PC-9 (cell line): ENCODE measurements around the gene FRMD4B. TPM values are rescaled to one million over a fixed set of nuclear protein-coding genes. Genes with fewer than 3 reads are reported as not detected.
A peak's percentile ranks its signal among the peaks of the same experiment; 100 is the strongest.

Experiments
- BruUV-seq: library from RNA; stranded (reverse); fragments of 400-500 nt; replicated peaks from 2 replicates; lab custom pipeline; 2021; lab: Mats Ljungman, UMichigan
- CTCF ChIA-PET: fragments of 300-600 bp; sonication (Branson Sonifier 250); formaldehyde crosslinking; loops from one replicate; lab custom pipeline; 2022; ENCODE audit warnings: antibody characterized with exemption; lab: Charles Lee
- POLR2A ChIA-PET: fragments of 300-600 bp; sonication (Branson Sonifier 250); formaldehyde crosslinking; loops from one replicate; lab custom pipeline; 2022; ENCODE audit warnings: antibody characterized with exemption; ENCODE audit not compliant: unreplicated experiment; lab: Charles Lee
- DNase-seq, 2 experiments: peaks; one replicate each; pipeline versions ENCODE4 v3.0.0 to v3.0.0-alpha.2; 2015 to 2022; ENCODE audit warnings: mixed read lengths in 1 of 2
- H2AFZ ChIP-seq: fragments of 200-600 bp; sonication (generic); 2 replicates; pipeline ENCODE4 v1.8.1; 2017; ENCODE audit warnings: antibody characterized with exemption
- H3F3A ChIP-seq: fragments of 200-600 bp; sonication (generic); 2 replicates; pipeline ENCODE4 v1.8.1; 2017; ENCODE audit warnings: antibody characterized with exemption, mild to moderate bottlenecking, low read depth; ENCODE audit not compliant: insufficient read depth
- H3K27ac ChIP-seq: fragments of 200-600 bp; sonication (generic); 2 replicates; pipeline ENCODE4 v1.6.1; 2016; ENCODE audit warnings: mixed run types
- H3K27me3 ChIP-seq: fragments of 200-600 bp; sonication (generic); 2 replicates; pipeline ENCODE4 v1.6.1; 2016; ENCODE audit warnings: low read depth, mixed run types; ENCODE audit not compliant: insufficient read depth
- H3K36me3 ChIP-seq: fragments of 200-600 bp; sonication (generic); 2 replicates; pipeline ENCODE4 v1.6.1; 2016; ENCODE audit warnings: low read depth, mixed run types
- H3K4me1 ChIP-seq: fragments of 200-600 bp; sonication (generic); replicated peaks from 2 replicates; pipeline ENCODE4 v1.6.1; 2016; ENCODE audit warnings: mixed run types; ENCODE audit not compliant: insufficient read depth
- H3K4me2 ChIP-seq: fragments of 200-600 bp; sonication (generic); 2 replicates; pipeline ENCODE4 v1.6.1; 2017; ENCODE audit warnings: mixed run types
- H3K4me3 ChIP-seq: fragments of 200-600 bp; sonication (generic); 2 replicates; pipeline ENCODE4 v1.6.1; 2016; ENCODE audit warnings: mixed run types
- H3K79me2 ChIP-seq: fragments of 200-600 bp; sonication (generic); 2 replicates; pipeline ENCODE4 v1.6.1; 2017; ENCODE audit warnings: low read depth, mixed run types
- H3K9me2 ChIP-seq: fragments of 200-600 bp; sonication (generic); 2 replicates; pipeline ENCODE4 v1.8.1; 2017; ENCODE audit warnings: mild to moderate bottlenecking; ENCODE audit not compliant: insufficient read depth
- H3K9me3 ChIP-seq: fragments of 200-600 bp; sonication (generic); 2 replicates; pipeline ENCODE4 v1.8.1; 2016; ENCODE audit warnings: low read depth; ENCODE audit not compliant: insufficient read depth
- H4K20me1 ChIP-seq: fragments of 200-600 bp; sonication (generic); 2 replicates; pipeline ENCODE4 v1.8.1; 2017; ENCODE audit not compliant: insufficient read depth
- CTCF ChIP-seq: fragments of 200-600 bp; sonication (generic); conservative IDR thresholded peaks from 2 replicates; pipeline ENCODE4 v1.6.1; 2017; ENCODE audit warnings: mixed run types, antibody characterized with exemption, mild to moderate bottlenecking, moderate library complexity
- EZH2 ChIP-seq: fragments of 200-600 bp; sonication (generic); IDR thresholded peaks from 2 replicates; pipeline ENCODE4 v1.8.0; 2017; ENCODE audit warnings: antibody characterized with exemption, low read depth
- intact Hi-C: fragments of 100-400 bp; cut with micrococcal nuclease; formaldehyde crosslinking; loops from one replicate; pipeline ENCODE4 v1.10.0; 2022; ENCODE audit not compliant: unreplicated experiment
- total RNA-seq: library from RNA; stranded (reverse); gene quantifications from 2 replicates; pipeline ENCODE4 v1.2.3, GENCODE V29; 2021

Gene FRMD4B
- total RNA-seq, 1 experiment from 2014 or later = 10.2 TPM

DNA sequence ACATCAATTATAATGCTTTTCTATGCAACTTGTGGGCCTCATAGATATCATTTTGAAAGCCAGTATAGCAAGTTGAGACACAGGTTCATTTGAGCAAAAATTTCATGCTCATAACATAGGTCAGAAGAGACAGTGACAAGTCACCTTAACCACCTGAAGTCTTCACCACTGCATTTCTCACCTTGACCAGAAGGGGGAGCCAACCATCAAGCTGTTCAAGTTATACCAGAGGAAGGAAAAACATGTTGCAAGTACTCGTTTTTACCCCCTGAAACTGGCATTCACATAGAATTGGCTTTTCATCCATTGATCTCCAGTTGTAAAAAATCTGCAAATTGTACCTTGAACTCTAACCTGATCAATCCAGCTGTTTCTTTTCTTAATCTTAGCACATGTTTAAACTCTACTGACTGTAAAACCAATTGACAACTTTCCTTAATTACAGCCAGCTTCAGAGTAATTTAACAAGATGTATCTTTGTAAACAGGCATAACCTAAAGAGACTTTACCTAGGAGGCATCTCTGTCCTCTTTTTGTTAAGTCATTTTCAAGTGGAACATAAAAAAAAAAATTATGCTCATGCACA lies 264.9 kb downstream of the FRMD4B start:
- Histone ChIP-seq H3K27me3 (no peaks in the 10 kb centered on the region), H3K4me2 (no peak overlapping the region), H3K4me1 (peaks cover 18% of the 10 kb centered on the region), H4K20me1 (no peaks in the 10 kb centered on the region), H2AFZ (peak overlapping the region; percentile 63; the same call in 1 of the 2 replicates), H3F3A (peaks cover 15% of the 10 kb centered on the region), H3K9me2 (no peaks in the 10 kb centered on the region), H3K36me3 (no peaks in the 10 kb centered on the region), H3K79me2 (no peaks in the 10 kb centered on the region), H3K27ac (no peak overlapping the region), H3K9me3 (no peaks in the 10 kb centered on the region), H3K4me3 (no peak overlapping the region)
- ChIA-PET POLR2A (no interaction called here), CTCF (interaction anchor here (0.5 to 2.0 kb wide), 4 partner anchors 40 to 320 kb away, joined by 3 to 8 read pairs (median 6); no protein-coding TSS in a partner anchor)
- TF ChIP-seq EZH2 = no peak
- TF ChIP-seq CTCF = peak; percentile 83
- peak; percentile 64 to 77 for DNase-seq
- no TSS peak for BruUV-seq
- intact Hi-C loops = loop anchor here (1.0 to 5.0 kb wide), 4 partner anchors 41 to 550 kb away; no protein-coding TSS in a partner anchor
